ENCODE data around the gene NUP85. TPM values are rescaled to one million over a fixed set of nuclear protein-coding genes. Genes with fewer than 3 reads are reported as not detected.

NUP85 gene
- total RNA-seq, 3 donors from 2014 or later (not counting 1 experiment from before 2014, with no cell fraction given): 71.1 to 78.1 (median 77.0) TPM

DNA sequence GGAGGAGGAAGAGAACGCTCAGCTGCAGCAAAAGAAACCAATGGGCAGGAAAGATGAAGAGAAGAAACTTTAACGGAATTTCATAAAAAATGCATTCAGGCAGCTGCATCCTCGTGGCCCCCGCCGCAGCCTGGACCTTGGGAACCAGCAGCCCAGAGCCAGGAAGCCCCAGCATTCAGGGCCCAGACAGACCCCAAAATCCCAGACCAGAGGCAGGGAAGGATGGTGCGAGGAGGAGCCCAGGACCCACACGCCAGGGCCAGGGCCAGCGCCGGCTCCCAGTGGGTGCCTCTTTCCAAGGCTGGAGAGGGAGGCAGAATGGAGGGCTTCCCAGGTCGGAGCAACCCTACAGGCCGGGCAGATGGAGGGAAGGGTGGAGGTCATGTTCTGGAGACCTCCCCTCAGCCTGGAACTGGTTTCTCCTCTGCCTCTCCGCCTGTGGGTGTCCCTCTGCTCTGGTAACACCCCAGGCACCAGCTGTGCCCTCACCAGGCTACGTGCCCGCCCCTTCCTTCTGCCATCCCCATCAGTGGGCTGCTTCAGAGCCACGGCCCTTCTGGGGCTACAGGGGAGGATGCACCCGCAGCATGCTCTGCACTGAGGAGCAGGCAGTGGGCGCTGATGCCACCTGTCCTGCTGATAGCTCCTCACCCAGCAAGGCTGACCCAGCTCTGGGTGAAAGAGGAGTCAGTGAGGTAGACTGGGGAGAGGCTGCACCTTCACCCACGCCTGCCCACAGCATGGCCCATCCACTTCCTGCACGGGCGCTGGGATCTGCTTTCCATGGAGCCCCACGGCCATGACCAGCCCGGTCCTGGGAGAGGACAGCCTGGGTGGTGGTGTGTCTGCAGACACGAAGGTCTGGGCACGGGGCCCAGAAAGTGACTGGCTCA, 66.7 kb downstream of the NUP85 start:
- Mint-ChIP-seq H3K9me3 (no peaks in the 10 kb centered on the region), H3K4me3 (peak overlapping the region; percentile 88), H3K36me3 (no peaks in the 10 kb centered on the region), H3K27me3 (ENCODE audit: low read depth in 2 of 2) (no peaks in the 10 kb centered on the region), H3K4me1 (peaks cover 10 to 25% of the 10 kb centered on the region in 2 donors), H3K27ac (peak overlapping the region; percentile 81 to 91)
- H3K27ac ChIP-seq (ENCODE audit: low read length): peak overlapping the region; percentile 91
- no peaks in the 10 kb centered on the region for H3K27me3 ChIP-seq (ENCODE audit: control insufficient read depth, insufficient read depth, low read length)
- ATAC-seq (no peak), DNase-seq (peak in 1 of 2 donors; percentile 28)
- H3K36me3 ChIP-seq (ENCODE audit: control insufficient read depth, insufficient read depth, low read length): peaks cover 7% of the 10 kb centered on the region
- H3K4me3 ChIP-seq (ENCODE audit: low read length): peak overlapping the region; percentile 81
- H3K4me1 ChIP-seq (ENCODE audit: control insufficient read depth, insufficient read depth, low read length): peaks cover 39% of the 10 kb centered on the region
- intact Hi-C loops (cut with micrococcal nuclease): loop anchor here (1.0 kb wide), 1 partner anchor 17 kb away; the partner anchor contains the start of gene SLC25A19
- TF ChIP-seq, protein P1, sequence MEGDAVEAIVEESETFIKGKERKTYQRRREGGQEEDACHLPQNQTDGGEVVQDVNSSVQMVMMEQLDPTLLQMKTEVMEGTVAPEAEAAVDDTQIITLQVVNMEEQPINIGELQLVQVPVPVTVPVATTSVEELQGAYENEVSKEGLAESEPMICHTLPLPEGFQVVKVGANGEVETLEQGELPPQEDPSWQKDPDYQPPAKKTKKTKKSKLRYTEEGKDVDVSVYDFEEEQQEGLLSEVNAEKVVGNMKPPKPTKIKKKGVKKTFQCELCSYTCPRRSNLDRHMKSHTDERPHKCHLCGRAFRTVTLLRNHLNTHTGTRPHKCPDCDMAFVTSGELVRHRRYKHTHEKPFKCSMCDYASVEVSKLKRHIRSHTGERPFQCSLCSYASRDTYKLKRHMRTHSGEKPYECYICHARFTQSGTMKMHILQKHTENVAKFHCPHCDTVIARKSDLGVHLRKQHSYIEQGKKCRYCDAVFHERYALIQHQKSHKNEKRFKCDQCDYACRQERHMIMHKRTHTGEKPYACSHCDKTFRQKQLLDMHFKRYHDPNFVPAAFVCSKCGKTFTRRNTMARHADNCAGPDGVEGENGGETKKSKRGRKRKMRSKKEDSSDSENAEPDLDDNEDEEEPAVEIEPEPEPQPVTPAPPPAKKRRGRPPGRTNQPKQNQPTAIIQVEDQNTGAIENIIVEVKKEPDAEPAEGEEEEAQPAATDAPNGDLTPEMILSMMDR (IDR thresholded peaks at IDR 0.05): no peak
- H3K9me3 ChIP-seq (ENCODE audit: control insufficient read depth, insufficient read depth, low read length): no peaks in the 10 kb centered on the region
- WGBS (ENCODE audit: insufficient coverage): 62% methylated on average over 24 of the region's 24 CpGs

- no peaks in the 10 kb centered on the region for H3K27me3 Mint-ChIP-seq (ENCODE audit: low read depth in 2 of 2)
- Histone ChIP-seq H3K27ac (ENCODE audit: low read length) (no peak overlapping the region), H3K4me1 (ENCODE audit: control insufficient read depth, insufficient read depth, low read length) (peaks cover 35% of the 10 kb centered on the region), H3K4me3 (ENCODE audit: low read length) (no peak overlapping the region), H3K36me3 (ENCODE audit: control insufficient read depth, insufficient read depth, low read length) (peaks cover 10% of the 10 kb centered on the region), H3K27me3 (ENCODE audit: control insufficient read depth, insufficient read depth, low read length) (no peaks in the 10 kb centered on the region), H3K9me3 (ENCODE audit: control insufficient read depth, insufficient read depth, low read length) (no peaks in the 10 kb centered on the region)
- H3K9me3 Mint-ChIP-seq: no peaks in the 10 kb centered on the region
- peaks cover 10 to 25% of the 10 kb centered on the region in 2 donors for H3K4me1 Mint-ChIP-seq
- peak in 1 of 2 donors; percentile 11 for DNase-seq
- H3K4me3 Mint-ChIP-seq: peak overlapping the region; percentile 28
- ATAC-seq: no peak
- H3K36me3 Mint-ChIP-seq: no peaks in the 10 kb centered on the region
- WGBS (ENCODE audit: insufficient coverage): 88% methylated on average over 3 of the region's 3 CpGs
- intact Hi-C loops (cut with micrococcal nuclease): no loop called here
- peak overlapping the region in 1 of 2 donors; percentile 81 for H3K27ac Mint-ChIP-seq
- TF ChIP-seq, protein P1 (IDR thresholded peaks at IDR 0.05): no peak
These were observed 67.3 kb downstream of the NUP85 start for GRCh38 chr17:75272848-75273184.

GRCh38 chr17:75273977-75274708, 68.7 kb downstream of the NUP85 start:
- H3K27me3 Mint-ChIP-seq (ENCODE audit: low read depth in 2 of 2): no peaks in the 10 kb centered on the region
- no peaks in the 10 kb centered on the region for H3K36me3 Mint-ChIP-seq
- H3K4me3 Mint-ChIP-seq: peak overlapping the region; percentile 45
- H3K27ac Mint-ChIP-seq: peak overlapping the region in 1 of 2 donors; percentile 72
- Histone ChIP-seq H3K27ac (ENCODE audit: low read length) (no peak overlapping the region), H3K4me3 (ENCODE audit: low read length) (no peak overlapping the region), H3K4me1 (ENCODE audit: control insufficient read depth, insufficient read depth, low read length) (peaks cover 32% of the 10 kb centered on the region), H3K9me3 (ENCODE audit: control insufficient read depth, insufficient read depth, low read length) (no peaks in the 10 kb centered on the region), H3K36me3 (ENCODE audit: control insufficient read depth, insufficient read depth, low read length) (peaks cover 10% of the 10 kb centered on the region), H3K27me3 (ENCODE audit: control insufficient read depth, insufficient read depth, low read length) (no peaks in the 10 kb centered on the region)
- TF ChIP-seq, protein P1 (IDR thresholded peaks at IDR 0.05): no peak
- H3K9me3 Mint-ChIP-seq: no peaks in the 10 kb centered on the region
- no peak for ATAC-seq
- peaks cover 7 to 21% of the 10 kb centered on the region in 2 donors for H3K4me1 Mint-ChIP-seq
- DNase-seq: peak in 1 of 2 donors; percentile 3
- intact Hi-C loops (cut with micrococcal nuclease): no loop called here
- WGBS (ENCODE audit: insufficient coverage): 94% methylated on average over 7 of the region's 7 CpGs
